GM18517 (cell line): Measurements from ENCODE around the gene RHCG.

Source experiments
- ATAC-seq: cut with Tn5 transposase; IDR thresholded peaks from one replicate; pipeline ENCODE4 v1.9.1; 2021; ENCODE audit warnings: mild to moderate bottlenecking, moderate library complexity; ENCODE audit not compliant: unreplicated experiment

RHCG gene

DNA sequence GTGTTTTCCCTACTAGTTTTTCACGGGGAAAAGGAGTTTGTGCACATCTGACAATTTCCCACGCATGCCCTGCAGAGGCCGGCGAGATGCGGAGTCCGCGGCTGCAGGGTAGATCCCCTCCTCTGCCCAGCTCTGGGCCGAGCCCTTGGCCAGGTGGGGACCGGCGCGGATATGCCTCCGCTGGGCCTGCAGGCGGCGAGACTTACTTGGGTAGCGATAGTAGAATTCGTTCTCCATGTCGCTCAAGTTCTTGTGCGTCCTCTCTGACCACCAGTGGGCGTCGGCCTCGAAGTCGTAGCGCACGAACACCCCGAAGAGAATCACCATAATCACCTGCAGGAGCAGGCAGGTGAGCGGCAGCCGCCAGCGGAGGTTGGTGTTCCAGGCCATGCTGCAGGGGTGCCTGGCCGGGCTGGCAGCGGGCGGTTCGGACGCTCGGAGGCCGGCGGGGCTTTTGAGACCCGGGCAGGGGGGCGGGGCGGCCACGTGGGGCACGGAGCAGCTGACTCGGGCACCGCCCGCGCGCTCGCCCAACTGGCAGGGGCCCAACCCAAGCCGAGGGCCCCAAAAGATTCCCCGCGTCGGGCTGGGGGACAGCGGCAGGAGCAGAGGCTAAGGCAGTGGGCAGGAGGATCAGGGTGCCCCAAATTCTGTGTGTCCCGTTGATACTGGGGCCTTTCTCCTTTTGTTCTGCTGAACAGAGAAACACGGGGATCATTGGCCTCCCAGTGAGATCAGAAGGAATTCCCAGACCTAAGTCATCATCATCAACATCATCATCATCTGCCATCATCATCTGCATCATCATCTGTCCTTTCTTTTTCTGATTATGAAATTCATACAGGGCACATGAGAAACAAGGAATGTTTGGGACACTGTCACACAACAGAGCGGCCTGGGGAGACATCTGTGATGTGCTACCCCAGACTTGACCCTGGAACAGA, at the start of gene RHCG:
RHCG (minus strand) TSS at position 429 of the 944 bp plus-strand sequence; CDS start at position 390, 39 bp downstream.
- no peak for ATAC-seq

DNA sequence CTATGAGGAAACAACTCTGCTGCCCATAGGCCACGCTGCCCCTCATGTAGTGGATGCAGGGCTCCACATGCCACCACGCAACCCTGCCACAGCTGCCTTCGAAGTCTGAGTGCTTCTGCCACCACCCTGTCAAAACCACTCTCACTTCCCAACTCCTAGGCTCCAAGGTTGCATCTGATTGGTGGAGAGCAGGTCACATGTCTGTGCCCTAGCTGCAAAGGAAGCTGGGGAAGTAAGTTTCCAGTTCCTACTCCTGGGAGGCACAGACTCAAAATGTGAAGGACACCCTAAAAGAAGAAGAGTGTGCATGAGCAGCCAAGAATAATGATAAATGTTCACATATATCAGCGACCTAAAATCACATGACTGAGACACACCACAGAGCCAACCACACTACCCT, 47.0 kb upstream of the RHCG start:
- no peak for ATAC-seq

DNA sequence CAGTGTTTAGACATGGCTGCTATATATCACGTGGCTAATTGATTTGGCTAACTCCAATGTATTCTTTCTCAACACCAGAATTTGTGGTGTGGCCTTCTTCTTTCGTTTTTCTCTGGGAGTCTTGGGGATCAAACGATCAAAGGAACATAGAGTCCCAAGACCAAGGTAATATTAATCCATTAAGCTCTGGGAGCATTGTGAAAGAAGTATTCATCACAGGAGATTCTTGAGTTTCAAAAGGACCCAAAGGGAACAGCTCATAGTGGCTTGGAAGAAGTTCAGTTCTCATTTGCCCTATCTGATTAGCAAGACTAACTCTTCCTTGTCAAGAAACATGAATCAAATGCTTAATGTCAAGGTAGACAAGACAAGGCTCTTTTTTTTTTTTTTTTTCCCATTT, 46.0 kb upstream of the RHCG start:
- ATAC-seq: no peak

DNA sequence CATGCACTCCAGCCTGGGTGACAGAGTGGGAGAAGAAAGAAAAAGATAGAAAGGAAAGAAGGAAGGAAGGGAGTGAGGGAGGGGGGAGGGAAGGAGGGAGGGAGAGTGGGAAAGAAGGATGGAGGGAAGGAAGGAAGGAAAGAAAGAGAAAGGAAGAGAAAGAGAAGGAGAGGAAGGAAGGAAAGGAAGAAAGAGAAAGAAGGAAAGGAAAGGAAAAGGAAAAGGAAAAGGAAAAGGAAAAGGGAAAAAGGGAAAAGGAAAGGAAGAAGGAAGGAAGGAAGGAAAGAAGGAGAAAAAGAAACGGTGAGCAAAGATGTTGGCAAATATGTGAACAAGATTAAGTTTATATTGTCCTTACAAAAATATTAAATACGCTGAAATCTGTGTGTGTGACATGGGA, 42.6 kb upstream of the RHCG start:
- ATAC-seq: no peak

DNA sequence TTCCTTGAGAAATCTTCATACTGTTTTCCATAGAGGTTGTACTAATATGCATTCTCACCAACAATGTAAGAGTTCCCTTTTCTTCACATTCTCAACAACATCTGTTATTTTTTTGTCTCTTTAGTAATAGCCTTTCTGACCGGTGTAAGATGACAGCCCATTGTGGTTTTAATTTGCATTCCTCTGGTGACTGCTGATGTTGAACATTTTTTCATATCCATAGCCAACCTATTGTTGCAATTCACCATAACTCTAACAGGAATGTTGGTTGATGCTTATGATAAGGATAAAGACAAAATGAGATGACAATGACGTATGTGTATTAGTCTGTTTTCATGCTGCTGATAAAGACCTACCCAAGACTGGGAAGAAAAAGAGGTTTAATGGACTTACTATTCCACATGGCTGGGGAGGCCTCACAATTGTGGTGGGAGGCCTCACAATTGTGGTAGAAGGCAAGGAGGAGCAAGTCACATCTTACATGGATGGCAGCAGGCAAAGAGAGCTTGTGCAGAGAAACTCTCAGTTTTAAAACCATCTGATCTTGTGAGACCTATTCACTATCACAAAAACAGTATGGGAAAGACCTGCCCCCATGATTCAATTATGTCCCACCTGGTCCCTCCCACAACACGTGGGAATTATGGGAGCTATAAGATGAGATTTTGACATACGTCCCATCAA, 37.6 kb upstream of the RHCG start:
- no peak for ATAC-seq

DNA sequence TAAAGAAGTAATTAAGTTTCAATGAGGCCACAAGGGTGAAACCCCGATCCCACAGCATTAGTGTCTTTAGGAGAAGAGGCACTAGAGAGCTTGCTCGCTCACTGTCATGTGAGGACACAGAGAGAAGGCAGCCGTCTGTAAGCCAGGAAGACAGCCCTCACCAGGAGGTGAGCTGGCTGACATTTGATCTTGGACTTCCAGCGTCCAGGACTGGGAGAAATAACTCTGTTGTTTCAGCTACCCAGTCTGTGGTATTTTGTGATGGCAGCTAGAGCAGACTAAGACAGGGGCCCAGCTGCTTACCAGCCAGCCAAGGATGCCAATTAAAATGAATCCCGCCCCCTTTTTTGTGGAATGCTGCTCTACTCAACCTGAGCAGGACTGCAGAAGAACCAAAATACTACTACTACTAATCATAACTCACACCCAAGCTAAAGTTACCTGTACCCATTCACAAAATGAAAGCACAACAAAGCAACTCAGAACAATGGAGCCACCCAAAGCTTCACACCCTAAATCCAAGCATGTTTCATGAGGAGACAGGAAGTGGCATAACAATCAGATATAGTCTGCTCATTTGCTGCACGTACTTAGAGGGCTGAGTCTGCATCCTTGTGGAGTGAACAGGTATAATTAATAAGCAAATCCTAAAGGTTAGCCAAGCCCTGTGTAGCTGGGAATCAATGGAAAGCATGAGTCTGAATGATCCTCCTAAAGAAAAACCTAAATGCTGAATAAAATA, 35.6 kb upstream of the RHCG start:
- no peak for ATAC-seq

DNA sequence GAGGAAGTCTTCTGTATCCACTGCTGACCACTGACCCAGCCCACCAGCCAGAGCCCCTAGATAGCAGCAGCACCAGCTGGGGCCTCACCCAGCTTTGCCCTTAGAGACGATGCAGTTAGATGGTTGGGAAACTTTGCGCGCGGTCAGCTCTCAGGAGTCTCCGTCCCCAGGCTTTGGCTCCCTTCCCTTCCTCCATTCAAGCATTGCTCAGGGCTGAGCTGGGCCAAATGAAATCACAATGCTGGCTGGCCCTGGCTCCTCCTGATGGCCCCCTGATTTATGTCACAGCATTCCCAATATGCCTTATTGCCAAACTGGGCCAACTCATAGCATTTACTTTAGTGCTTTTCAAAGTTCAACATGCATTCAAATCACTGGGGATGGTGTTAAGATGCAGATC, 34.6 kb upstream of the RHCG start:
- ATAC-seq: no peak

DNA sequence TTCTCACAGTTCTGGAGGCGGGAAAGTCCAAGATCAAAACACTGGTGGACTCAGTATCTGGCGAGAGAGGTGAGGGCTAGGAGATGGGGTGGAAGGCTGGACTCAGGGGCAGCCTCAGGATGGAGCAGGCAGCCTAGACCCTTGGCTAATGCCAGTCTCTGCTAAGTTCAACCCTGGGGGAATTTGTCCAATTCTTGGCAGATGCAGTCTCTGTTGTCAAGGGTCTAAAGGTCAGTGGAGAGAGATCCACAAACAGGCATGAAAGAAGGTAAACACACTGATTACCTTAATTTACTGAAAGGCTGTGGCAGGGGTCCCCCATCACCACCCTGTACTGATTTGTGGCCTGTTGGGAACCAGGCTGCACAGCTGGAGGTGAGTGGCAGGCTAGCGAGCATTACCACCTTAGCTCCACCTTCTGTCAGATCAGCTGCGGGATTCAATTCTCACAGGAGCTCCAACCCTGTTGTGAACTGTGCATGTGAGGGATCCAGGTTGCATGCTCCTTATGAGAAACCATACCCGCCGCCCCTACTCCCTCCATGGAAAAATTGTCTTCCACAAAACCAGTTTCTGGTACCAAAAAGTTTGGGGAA, 32.5 kb upstream of the RHCG start:
- ATAC-seq: no peak

DNA sequence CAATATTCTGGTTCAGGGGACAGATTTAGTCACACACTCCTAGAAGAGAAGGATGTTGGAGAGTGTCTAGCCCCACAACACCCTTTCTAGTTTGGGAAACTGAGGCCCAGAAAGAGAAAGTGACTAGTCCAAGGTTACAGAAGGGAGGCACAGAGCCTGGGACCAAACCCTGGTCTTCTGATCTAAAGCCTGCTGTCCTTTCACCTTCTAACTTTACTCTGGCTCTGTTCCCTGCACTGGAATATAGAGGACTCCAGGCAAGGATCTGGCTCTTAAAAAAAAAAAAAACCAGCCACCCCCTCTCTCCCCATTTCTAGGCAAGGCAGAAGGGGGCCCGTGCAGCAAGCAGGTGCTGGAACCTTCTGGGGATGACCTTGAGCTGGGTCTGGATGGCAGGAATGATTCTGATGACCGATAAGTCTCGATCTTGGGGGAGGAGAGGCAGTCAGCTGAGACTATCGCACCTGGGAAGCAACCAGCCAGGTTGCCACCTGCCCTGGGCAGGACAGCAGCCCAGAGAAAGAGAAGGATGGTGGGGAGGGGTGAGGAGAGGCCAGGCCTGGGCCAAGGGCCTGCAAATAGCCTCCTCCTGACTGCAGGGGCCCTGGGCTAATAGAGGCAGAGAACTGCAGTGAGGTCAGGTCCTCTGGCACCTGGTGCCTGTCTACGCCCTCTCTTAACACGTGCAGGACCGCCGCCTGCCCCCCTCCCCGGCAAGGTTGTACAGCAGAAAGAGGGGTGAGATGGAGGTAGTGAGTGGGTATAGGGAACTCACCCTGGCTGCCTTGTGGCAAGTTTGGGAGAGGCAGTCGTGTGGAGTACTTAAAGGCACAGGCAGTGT, 30.4 kb upstream of the RHCG start:
- no peak for ATAC-seq

DNA sequence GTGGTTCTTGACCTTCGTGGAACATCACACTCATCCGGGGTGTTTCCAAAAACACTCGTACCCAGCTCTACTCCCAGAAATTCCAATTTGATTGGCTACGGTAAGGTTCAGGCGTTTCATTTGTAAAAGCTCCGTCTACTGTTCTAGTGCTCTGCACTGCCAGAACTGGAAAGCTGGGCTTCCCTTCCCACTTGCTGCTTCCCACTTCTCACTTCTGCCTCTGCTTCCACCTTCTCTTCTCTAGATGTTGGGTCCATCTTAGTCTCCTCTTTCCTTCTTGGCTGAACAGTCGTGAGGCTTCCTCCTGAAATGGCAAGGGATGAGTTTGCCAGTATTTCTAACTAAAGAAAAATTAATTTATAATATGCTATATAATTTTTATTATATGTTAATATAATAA, 29.8 kb upstream of the RHCG start:
- no peak for ATAC-seq

DNA sequence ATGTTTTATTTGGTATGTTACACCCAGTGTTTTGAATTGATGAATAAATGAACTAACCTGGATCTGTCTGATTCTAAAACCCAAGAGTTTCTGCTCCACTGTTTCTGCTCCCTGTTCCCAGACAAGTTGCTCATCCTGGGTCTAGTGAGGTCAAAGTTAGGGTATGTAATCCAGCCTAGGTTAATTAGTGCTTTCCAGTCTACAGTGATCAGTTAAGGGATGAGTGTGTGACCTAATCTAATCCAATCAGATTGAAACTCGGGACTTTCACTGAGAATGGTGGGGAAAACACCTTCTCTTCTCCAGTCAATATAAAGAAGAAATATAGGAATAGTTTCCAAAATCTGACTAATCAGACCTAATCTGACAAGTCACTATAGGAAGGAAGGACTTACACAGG, 27.8 kb upstream of the RHCG start:
- no peak for ATAC-seq

DNA sequence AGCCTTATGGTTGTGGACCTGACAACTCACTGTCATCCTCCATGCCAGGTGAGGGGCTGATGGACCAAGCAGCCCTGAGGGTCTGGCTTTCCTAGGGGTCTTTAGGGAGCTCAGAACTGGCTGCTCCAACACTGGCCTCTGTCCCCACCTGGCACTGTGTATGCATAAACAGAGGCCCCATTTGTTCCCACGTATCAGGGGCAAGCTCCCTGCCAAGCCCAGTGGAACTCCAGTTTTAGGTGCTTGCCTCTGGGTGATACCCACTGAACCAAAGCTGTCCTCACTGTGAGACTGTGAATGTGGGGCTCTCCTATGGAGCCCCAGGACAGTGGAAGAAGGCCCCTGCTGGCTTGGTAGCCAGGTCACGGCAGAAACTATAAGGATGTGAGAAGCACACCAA, 26.7 kb upstream of the RHCG start:
- ATAC-seq: no peak

DNA sequence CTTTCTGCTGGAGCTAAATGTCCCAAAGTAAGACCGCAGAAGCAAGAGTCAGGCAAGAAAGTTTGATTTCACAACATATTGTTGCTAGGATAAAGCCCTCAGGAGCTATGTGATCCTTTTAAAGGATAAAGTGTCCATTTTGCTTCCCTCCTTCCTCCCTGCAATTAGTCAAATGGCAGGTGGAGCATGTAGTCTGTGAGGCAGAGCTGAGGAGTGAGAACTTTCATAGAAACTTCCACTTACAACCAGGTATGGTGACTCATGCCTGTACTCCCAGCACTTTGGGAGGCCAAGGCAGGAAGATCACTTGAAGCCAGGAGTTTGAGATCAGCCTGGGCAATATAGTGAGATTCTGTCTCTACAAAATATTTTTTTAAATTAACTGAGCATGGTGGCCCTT, 25.2 kb upstream of the RHCG start:
- ATAC-seq: no peak

DNA sequence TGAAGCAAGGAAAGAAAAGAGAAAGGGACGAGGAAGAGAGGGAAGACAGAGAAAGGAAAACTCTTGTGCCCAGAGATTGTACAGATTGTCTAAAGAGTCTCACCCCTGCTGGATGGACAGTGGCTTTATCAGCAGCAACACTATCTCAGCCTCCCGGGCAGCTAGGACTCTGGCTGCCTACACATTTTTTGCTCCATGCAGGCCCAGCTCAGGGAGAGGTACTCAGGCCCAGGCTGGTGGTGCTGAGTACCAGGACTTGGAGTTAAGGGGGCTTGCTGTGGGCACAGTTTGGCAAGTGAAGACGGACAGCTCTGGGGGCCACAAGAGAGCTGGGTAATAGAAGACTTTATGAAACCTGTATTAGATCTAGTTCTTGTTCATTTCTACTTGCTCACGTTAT, 19.1 kb upstream of the RHCG start:
- ATAC-seq: no peak

DNA sequence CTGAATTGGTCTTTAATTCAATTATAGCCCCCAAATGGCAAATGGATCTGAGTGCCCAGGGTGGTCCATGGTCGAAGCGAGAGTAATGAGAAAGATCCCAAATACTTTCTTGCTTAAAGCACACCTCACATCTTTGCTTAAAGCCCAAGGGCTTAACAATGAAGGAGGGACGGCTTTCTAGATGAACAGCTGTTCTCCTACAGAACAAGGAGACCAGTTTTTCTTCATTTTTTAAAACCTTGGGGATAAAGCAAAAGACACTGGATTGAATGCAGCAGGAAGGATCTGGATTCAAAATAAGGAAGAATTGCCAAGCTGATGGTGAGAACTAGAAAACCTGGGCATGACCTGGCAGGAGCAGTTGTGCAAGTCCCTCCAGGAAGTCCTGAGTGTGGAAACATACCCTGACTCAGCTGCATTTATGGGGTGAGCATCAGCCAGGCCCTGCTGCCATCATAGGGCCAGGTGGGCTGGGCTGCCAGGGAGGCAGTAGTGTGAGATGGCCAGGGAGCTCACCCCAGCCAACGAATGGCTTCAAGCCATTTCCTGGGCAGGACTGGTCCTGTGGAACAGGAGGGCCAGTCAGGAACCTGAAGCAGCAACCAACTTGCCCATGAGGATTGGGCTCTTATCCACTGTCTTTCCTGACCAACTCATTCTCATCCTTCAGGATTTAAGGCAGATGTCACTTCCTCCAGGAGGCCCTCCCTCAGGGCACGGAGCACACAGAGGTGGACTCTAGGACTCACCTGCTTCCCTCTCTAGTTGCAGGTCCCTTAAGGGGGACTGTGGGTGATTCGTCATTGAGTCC, 18.4 kb upstream of the RHCG start:
- no peak for ATAC-seq

DNA sequence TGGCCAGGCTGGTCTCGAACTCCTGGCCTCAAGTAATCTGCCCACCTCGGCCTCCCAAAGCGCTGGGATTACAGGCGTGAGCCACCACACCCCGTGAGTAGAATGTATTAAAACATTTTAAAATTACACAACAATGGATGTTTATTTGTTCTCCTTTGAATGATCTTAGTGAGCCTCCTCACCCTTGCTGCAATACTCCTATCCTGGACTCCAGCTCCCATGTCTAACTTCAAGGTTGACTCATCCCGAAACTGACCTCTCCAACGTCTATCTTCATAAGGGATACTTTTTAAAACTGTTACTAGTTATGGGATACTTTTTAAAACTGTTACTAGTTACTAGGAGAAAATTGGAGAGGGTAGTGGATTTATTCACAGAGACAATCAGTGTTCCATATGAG, 17.8 kb upstream of the RHCG start:
- no peak for ATAC-seq

DNA sequence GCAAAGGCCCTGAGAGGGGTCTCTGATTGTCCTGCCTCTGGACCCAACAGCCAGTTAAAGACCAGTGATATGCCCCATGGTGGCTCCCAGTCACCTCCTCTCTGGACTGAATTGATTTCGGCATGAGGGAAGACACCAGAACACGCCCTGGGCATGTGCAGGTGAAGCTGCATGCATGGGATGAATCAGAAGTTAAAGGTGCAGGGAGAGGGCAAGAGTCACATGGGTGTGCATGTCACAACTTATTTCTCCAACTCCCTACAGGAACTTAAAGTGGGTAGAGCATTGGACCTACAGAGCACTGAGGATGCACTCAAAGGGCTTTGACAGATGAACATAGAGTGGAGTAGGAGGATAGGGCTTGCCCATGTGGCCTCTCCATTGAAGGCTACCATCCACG, 16.9 kb upstream of the RHCG start:
- no peak for ATAC-seq

DNA sequence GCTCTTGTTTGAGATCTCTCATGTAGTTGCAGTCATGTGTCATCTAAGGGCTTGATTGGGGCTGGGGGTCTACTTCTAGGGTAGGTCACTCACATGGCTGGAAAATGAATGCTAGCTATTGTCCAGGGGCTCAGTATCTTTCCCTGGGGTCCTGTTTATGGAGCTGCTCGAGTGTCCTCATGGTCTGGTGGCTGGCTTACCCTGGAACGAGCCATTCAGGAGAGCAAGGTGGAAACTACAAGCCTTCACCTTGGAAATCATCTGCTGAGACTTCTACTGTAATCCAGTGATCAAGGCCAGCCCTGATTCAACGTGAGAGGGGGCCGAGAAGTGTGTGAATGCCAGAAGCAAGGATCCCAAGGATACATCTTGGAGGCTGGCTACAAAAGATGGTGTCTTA, 16.2 kb upstream of the RHCG start:
- no peak for ATAC-seq

DNA sequence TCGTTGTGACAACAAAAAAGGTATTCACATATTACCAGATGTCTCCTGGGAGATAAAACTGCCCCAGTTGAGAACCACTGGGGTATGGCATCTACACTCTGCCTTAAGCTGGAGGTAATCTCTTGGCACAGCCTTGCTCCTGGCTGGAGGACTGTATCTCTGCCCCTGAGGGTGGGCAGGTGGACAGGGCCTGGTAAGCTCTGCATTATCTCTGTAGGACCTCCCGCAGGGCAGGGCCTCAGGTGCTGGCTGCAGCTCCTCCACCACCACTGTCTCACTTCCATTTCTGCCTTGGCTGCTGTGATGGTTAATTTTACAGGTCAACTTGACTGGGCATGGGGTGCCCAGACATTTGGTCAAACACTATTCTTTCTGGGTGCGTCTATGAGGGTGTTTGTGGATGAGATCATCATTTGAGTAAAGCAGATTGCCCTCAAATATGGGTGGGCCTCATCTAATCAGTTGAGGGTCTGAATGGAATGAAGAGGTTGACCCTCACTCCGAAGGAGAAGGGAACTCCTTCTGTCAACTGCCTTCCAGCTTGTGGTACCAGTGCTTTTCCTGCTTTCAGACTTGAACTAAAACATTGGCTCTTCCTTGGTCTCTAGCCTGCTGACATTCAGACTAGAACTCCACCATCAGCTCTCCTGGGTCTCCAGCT, 9.8 kb upstream of the RHCG start:
- ATAC-seq: no peak
